ENCODE measurements around the gene ZNF524. TPM values are rescaled to one million over a fixed set of nuclear protein-coding genes. Genes with fewer than 3 reads are reported as not detected.

The ZNF524 gene
- total RNA-seq, 2 donors from 2014 or later, result 10.6 to 11.1 TPM

- intact Hi-C loops (cut with DNase I), result no loop called here
- DNase-seq (ENCODE audit: low spot score), result peak; percentile 91
These were observed 47.9 kb downstream of the ZNF524 start, which contains the start of gene CCDC106 for GRCh38 chr19:55647732-55648584. Gene CCDC106 (plus strand): TSS chr19:55648212. CDS start chr19:55649047, 835 bp downstream.

DNA sequence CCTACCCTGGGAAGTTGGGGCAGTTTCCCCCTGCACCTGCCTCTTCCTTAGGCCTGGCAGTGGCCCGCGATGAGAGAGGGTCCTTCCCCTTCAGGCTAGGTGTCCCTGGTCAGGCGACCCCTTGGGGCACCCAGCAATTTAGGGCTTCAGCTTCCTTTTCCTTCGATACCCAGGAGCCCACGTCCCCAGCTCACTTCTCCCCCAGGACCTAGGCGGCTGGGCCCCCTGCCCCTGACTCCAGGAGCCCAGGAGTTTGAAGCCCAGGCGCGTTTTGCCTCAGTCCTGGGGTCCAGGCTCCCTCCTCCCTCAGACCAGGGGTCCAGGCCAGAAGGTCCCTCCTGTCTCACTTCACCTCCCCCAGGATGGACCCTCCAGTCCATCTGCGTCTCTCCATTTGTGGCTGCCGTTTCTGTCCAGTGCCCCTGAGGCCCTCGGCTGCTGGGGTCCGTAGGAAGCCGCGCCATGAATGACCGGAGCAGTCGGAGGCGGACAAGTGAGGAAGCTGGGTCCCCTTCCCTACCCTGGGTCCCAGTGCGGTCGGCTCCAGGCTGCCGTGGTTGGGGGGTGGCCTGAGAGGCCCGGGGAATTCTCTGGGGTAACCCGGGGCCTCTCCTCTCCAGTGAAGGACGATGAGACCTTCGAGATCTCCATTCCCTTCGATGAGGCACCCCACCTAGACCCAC, 48.6 kb downstream of the ZNF524 start:
- intact Hi-C loops (cut with DNase I), result no loop called here
- DNase-seq (ENCODE audit: low spot score), result no peak

DNA sequence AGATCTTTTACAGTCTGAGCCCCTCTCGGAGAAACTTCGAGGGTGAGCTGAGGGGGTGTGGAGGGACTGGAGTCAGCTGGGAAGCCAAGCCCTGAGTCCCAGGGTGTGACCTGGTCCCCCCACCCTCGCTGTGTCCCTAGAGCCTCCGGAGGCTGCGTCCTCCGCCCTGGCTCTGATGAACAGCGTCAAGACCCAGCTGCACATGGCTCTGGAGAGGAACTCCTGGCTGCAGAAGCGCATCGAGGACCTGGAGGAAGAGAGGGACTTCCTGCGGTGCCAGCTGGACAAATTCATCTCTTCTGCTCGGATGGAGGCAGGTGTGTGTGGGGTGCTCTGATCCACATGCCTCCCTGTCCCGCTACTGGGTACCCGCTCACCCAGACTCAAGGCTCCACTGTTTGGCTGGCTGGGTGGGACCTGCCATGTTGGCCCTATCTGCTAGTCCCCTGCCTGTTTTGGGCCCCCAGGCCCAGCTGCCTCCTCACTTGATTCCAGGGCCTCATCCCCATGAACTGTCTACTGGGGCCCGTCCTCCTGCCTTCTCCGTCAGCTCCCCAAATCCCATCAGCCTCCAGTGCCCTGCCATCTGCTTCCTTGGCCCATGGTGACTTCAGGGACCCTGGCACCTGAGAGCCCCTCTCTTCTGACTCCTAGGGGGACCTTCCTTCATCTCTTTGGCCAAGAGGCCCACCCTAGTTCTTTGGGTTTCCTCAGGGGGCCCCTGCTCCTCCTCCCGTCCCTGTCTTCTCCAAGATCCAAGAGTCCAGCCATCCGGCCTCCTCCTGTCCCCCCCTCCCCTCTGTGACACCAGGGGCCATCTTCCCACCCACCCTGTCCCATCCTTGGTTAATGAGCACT, 49.4 kb downstream of the ZNF524 start:
- intact Hi-C loops (cut with DNase I), result no loop called here
- DNase-seq (ENCODE audit: low spot score), result no peak

DNA sequence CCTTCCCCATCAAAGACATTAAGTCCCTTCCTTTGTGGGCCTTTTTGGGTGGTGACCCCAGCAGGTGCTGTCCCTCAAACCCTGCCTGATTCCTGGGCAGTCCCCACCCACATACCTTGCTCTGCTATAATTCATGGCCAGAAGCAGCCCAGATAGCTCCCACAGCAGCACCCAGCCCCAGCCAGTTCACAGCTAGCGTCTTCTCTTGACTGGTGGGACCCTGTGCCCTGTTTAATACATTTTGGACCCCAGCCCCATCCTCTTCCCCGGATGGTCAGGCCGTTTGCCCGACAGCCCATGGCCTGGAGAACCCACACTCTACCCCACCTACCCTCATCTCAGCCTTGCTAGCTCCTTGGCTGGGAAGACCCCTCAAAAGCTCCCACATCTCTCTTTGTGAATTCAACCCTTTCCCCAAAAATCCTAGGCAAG, 50.1 kb downstream of the ZNF524 start:
- intact Hi-C loops (cut with DNase I), result no loop called here
- no peak for DNase-seq (ENCODE audit: low spot score)

- intact Hi-C loops (cut with DNase I), result no loop called here
- no peak for DNase-seq (ENCODE audit: low spot score)
These were observed 50.6 kb downstream of the ZNF524 start for GRCh38 chr19:55650602-55651230.

GRCh38 chr19:55651236-55651635, 51.1 kb downstream of the ZNF524 start:
- DNase-seq (ENCODE audit: low spot score), result no peak
- intact Hi-C loops (cut with DNase I), result no loop called here

DNA sequence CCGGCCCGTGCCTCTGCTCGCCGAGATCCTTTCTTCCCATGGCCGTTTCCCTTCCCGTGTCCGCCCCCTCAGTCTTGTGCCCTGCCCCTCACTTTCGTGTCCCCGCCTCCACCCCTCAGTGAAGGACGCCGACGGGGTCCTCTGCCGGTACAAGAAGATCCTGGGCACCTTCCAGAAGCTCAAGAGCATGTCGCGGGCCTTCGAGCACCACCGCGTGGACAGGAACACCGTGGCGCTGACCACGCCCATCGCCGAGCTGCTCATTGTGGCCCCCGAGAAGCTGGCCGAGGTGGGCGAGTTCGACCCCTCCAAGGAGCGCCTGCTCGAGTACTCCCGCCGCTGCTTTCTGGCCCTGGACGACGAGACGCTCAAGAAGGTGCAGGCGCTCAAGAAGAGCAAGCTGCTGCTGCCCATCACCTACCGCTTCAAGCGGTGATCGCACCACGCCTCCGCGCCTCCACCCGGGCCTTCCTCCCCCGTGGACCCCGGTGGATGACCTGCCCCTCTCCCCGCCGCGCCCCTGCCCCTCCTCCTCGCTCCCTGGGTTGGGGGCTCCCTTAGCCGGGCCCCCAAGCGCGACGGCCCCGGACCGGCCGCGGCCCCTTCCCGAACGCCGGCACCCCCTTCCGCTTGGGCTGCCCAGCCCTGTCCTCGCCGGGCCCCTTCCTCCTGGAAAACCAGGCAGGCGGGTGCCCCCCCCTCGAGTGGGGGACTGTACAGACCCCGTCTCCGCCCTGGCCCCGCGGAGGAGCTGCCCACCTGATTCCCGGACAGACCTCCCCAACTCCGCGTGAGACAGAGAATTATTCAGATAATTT, 52.4 kb downstream of the ZNF524 start:
- DNase-seq (ENCODE audit: low spot score), result no peak
- intact Hi-C loops (cut with DNase I), result no loop called here

Other genes with a start within 250 kb of the ZNF524 start
- gene COX6B2, start 245.6 kb upstream of the ZNF524 start, total RNA-seq, result 1 to 10 TPM in 1 of 2 donors, not detected in 1; 1.3 TPM
- gene GARIN5B, start 237.0 kb upstream of the ZNF524 start, total RNA-seq, result not detected
- gene IL11, start 229.8 kb upstream of the ZNF524 start, total RNA-seq, result not detected
- gene TMEM190, start 223.5 kb upstream of the ZNF524 start, total RNA-seq, result not detected
- gene TMEM238, start 216.0 kb upstream of the ZNF524 start, total RNA-seq, result under 1 TPM; 0.69 to 0.90 TPM
- gene RPL28, start 214.4 kb upstream of the ZNF524 start, total RNA-seq, result 1,000 to 10,000 TPM in 1 of 2 donors, 100 to 1,000 TPM in 1; 882 to 1,056 TPM
- 10 to 100 TPM; 17.6 to 23.3 TPM for gene UBE2S, start 192.5 kb upstream of the ZNF524 start, total RNA-seq
- gene SHISA7, start 157.0 kb upstream of the ZNF524 start, total RNA-seq, result not detected
- gene ISOC2, start 138.6 kb upstream of the ZNF524 start, total RNA-seq, result 10 to 100 TPM; 23.1 to 25.1 TPM
- gene C19orf85, start 135.5 kb upstream of the ZNF524 start, total RNA-seq, result not detected
- 1 to 10 TPM; 5.7 to 7.9 TPM for gene ZNF628, start 123.7 kb upstream of the ZNF524 start, total RNA-seq
- 10 to 100 TPM; 15.8 to 16.3 TPM for gene NAT14, start 115.1 kb upstream of the ZNF524 start, total RNA-seq
- gene SSC5D, start 111.9 kb upstream of the ZNF524 start, total RNA-seq, result 10 to 100 TPM; 32.4 to 40.6 TPM
- not detected for gene SBK2, start 63.2 kb upstream of the ZNF524 start, total RNA-seq
- not detected for gene SBK3, start 54.7 kb upstream of the ZNF524 start, total RNA-seq
- 1 to 10 TPM; 7.4 to 7.6 TPM for gene ZNF579, start 19.4 kb upstream of the ZNF524 start, total RNA-seq
- 1 to 10 TPM; 7.8 to 9.7 TPM for gene FIZ1, start 771 bp upstream of the ZNF524 start, total RNA-seq
- gene ZNF865, start 5.4 kb downstream of the ZNF524 start, total RNA-seq, result 10 to 100 TPM; 10.1 to 12.6 TPM
- 1 to 10 TPM; 3.6 to 4.3 TPM for gene ZNF784, start 24.3 kb downstream of the ZNF524 start, total RNA-seq
- gene ZNF580, start 40.7 kb downstream of the ZNF524 start, total RNA-seq, result 10 to 100 TPM; 32.0 to 36.7 TPM
- gene ZNF581, start 43.4 kb downstream of the ZNF524 start, total RNA-seq, result 10 to 100 TPM in 1 of 2 donors, 1 to 10 TPM in 1; 8.0 to 12.0 TPM
- 10 to 100 TPM in 1 of 2 donors, 1 to 10 TPM in 1; 8.6 to 13.6 TPM for gene CCDC106, start 47.9 kb downstream of the ZNF524 start, total RNA-seq
- gene U2AF2, start 54.7 kb downstream of the ZNF524 start, total RNA-seq, result 10 to 100 TPM; 89.3 to 91.7 TPM
- gene EPN1, start 74.9 kb downstream of the ZNF524 start, total RNA-seq, result 10 to 100 TPM; 75.5 to 76.4 TPM
- gene NLRP9, start 138.1 kb downstream of the ZNF524 start, total RNA-seq, result not detected
- gene RFPL4A, start 158.8 kb downstream of the ZNF524 start, total RNA-seq, result not detected
- gene RFPL4AL1, start 168.8 kb downstream of the ZNF524 start, total RNA-seq, result not detected
- gene NLRP11, start 231.7 kb downstream of the ZNF524 start, total RNA-seq, result not detected
- gene NLRP4, start 236.3 kb downstream of the ZNF524 start, total RNA-seq, result not detected

Measured in posterior vena cava (tissue), 2 donors.